Tibial nerve (tissue), 4 donors: ENCODE results near the gene CHPF.

Experiments
- CTCF ChIP-seq, 5 experiments: fragments of 200-600 bp in 3 of 5; fragments of 450-650 bp in 2 of 5; sonication (generic) in 3 of 5; IDR thresholded peaks; one replicate each; pipeline ENCODE4 v1.5.1; 2016 to 2019; ENCODE audit warnings: antibody characterized with exemption in 5 of 5, mild to moderate bottlenecking in 3 of 5, moderate library complexity in 2 of 5
- EP300 ChIP-seq, 2 donors: sonication (generic); formaldehyde crosslinking; IDR thresholded peaks; one replicate each; pipeline ENCODE4 v1.6.1; 2017; ENCODE audit warnings: antibody characterized with exemption in 2 of 2, mild to moderate bottlenecking in 1 of 2
- POLR2A ChIP-seq, 2 donors: fragments of 450-650 bp; IDR thresholded peaks; one replicate each; pipeline ENCODE4 v1.6.1; 2017; ENCODE audit warnings: antibody characterized with exemption in 2 of 2, mild to moderate bottlenecking in 2 of 2, moderate library complexity in 2 of 2

DNA sequence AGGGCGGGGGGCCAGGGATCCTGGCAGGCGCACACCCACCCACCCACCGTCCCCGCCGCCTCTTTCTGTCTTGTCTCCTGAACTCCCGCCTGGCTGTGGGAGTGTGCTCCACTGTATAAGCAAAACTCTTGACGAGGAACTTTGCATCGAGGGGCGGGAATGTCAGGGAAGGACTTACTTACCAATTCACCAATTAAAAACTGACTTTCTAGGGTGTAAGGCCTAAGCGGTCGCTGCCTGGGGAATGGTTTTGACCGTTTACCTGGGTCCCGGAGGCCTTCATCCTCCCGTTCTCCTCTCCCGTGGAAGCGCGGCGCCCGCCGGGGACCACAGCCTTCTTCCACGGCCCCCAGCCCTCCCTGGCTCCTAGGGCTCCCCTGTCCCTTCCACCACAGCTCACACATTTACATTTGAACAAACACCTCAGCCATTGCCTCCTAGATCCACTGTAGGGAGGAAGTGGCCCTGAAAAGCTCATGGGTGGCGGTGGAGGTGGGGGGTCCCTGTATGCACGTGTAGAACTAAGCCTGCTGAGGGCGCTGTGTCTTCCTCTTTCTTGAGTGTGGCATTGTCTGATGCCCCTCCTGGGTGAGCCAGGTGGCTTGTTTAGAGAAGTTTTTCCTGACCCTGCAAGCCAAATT lies 20.5 kb downstream of the CHPF start:
- no peak for TF ChIP-seq CTCF (IDR thresholded peaks at IDR 0.05)
- TF ChIP-seq POLR2A (IDR thresholded peaks at IDR 0.05), result no peak
- TF ChIP-seq EP300 (IDR thresholded peaks at IDR 0.05), result no peak
